A673 (cell line): ENCODE data around the gene RALBP1.

Source experiments
- CTCF ChIP-seq: fragments of 300-800, 200-600 bp; sonication (generic); conservative IDR thresholded peaks from 2 replicates; pipeline ENCODE4 v1.5.1; 2017; ENCODE audit warnings: low read depth, mild to moderate bottlenecking, antibody characterized with exemption, low read length, moderate library complexity, mixed read lengths
- EZH2 ChIP-seq: fragments of 200-600 bp; sonication (generic); IDR thresholded peaks from 2 replicates; pipeline ENCODE4 v1.6.1; 2017; ENCODE audit warnings: borderline replicate concordance, low read depth, mild to moderate bottlenecking, mixed read lengths, antibody characterized with exemption, low read length; ENCODE audit not compliant: poor library complexity, severe bottlenecking

GRCh38 chr18:9428862-9429661, 46.3 kb upstream of the RALBP1 start:
- TF ChIP-seq EZH2 (no peak), CTCF (no peak)
